Activated T-cell treated with anti-CD3 and anti-CD28 coated beads, Interleukin-2, amount 50 U/mL, for 48 hours (primary cell): Measurements from ENCODE around the gene ST6GAL1.
"Not testable (repeated sequence)": the region's sequence is repeated elsewhere in the genome, so short reads cannot be mapped to it uniquely, and the experiment has no call there.

ENCODE experiments used
- DNase-seq, 2 experiments: peaks; one replicate each; pipeline ENCODE4 v3.0.0-alpha.2; 2020

Gene ST6GAL1

GRCh38 chr3:186997473-186997939 is 67.2 kb downstream of the ST6GAL1 start:
- peak in 1 of 2 experiments; percentile 8 for DNase-seq

- DNase-seq: peak in 1 of 2 experiments; percentile 12
Observed at GRCh38 chr3:186998937-186999368, 68.6 kb downstream of the ST6GAL1 start.

GRCh38 chr3:187000711-187001151 is 70.4 kb downstream of the ST6GAL1 start:
- peak; percentile 46 to 57 for DNase-seq

- DNase-seq: peak in 1 of 2 experiments; percentile 14
Observed at GRCh38 chr3:187002915-187003314, 72.6 kb downstream of the ST6GAL1 start.

- DNase-seq: peak in 1 of 2 experiments; percentile 18
Observed at GRCh38 chr3:187005827-187006481, 75.6 kb downstream of the ST6GAL1 start.

- DNase-seq: peak; percentile 18
Observed at GRCh38 chr3:187006864-187007630, 76.7 kb downstream of the ST6GAL1 start.

- DNase-seq: peak in 1 of 2 experiments; percentile 7
Observed at GRCh38 chr3:187010382-187010781, 80.1 kb downstream of the ST6GAL1 start.

- peak in 1 of 2 experiments; percentile 22 for DNase-seq
Observed at GRCh38 chr3:187011915-187012314, 81.6 kb downstream of the ST6GAL1 start.

- DNase-seq: peak; percentile 54 to 60
Observed at GRCh38 chr3:187012609-187013051, 82.3 kb downstream of the ST6GAL1 start.

- peak in 1 of 2 experiments; percentile 17 for DNase-seq
Observed at GRCh38 chr3:187013159-187013716, 82.9 kb downstream of the ST6GAL1 start.

GRCh38 chr3:187014417-187014864 is 84.1 kb downstream of the ST6GAL1 start:
- DNase-seq: peak in 1 of 2 experiments; percentile 15

GRCh38 chr3:187015903-187016638 is 85.7 kb downstream of the ST6GAL1 start:
- DNase-seq: peak in 1 of 2 experiments; percentile 22

GRCh38 chr3:187016639-187017345 is 86.5 kb downstream of the ST6GAL1 start:
- DNase-seq: peak in 1 of 2 experiments; percentile 16

- DNase-seq: peak in 1 of 2 experiments; percentile 6
Observed at GRCh38 chr3:187017511-187018230, 87.3 kb downstream of the ST6GAL1 start.

GRCh38 chr3:187019542-187020072 is 89.3 kb downstream of the ST6GAL1 start:
- peak in 1 of 2 experiments; percentile 14 for DNase-seq

- DNase-seq: peak in 1 of 2 experiments; percentile 13
Observed at GRCh38 chr3:187020376-187020775, 90.0 kb downstream of the ST6GAL1 start.

- DNase-seq: peak; percentile 8 to 15
Observed at GRCh38 chr3:187021748-187022402, 91.5 kb downstream of the ST6GAL1 start.

- DNase-seq: no peak
Observed at GRCh38 chr3:187022403-187023029, 92.2 kb downstream of the ST6GAL1 start.

- DNase-seq: not testable (repeated sequence)
Observed at GRCh38 chr3:187023340-187023739, 93.0 kb downstream of the ST6GAL1 start.
